HEK293 (cell line): Measurements from ENCODE around the gene MN1.

Experiments
- CTCF ChIA-PET: fragments of 350-600 bp; formaldehyde crosslinking; extraction: SDS; loops from one replicate; lab custom pipeline; 2021; ENCODE audit warnings: antibody characterized with exemption; lab: Yijun Ruan, JAX
- POLR2A ChIA-PET: fragments of 300-600 bp; formaldehyde crosslinking; extraction: SDS; loops from one replicate; lab custom pipeline; 2020; ENCODE audit warnings: antibody characterized with exemption, inconsistent platforms; lab: Yijun Ruan, JAX
- H3K27ac ChIP-seq: fragments of 200-500 bp; sonication (Bioruptor generic); 2 replicates; pipeline ENCODE4 v1.5.1; 2014; ENCODE audit warnings: low read depth, low read length, control low read depth, inconsistent platforms; ENCODE audit errors: extremely low read depth
- H3K36me3 ChIP-seq, 2 experiments: fragments of 200-500 bp in 1 of 2; sonication (Bioruptor generic) in 1 of 2; 1 replicate in 1 of 2; 2 replicates in 1 of 2; pipeline ENCODE4 v1.5.1; 2014 to 2017; ENCODE audit warnings: inconsistent platforms in 2 of 2, low read length in 2 of 2; ENCODE audit not compliant: control insufficient read depth in 2 of 2, insufficient read depth in 1 of 2
- H3K4me1 ChIP-seq: fragments of 200-500 bp; sonication (Bioruptor generic); 2 replicates; pipeline ENCODE4 v1.5.1; 2014; ENCODE audit warnings: mild to moderate bottlenecking, low read length, inconsistent platforms; ENCODE audit not compliant: control insufficient read depth, insufficient read depth
- H3K4me3 ChIP-seq: 2 replicates; pipeline ENCODE4 v1.5.1; 2011; ENCODE audit warnings: low read depth, mild to moderate bottlenecking, control low read depth, low read length, moderate library complexity
- H3K9me3 ChIP-seq: fragments of 200-500 bp; sonication (Bioruptor generic); 2 replicates; pipeline ENCODE4 v1.5.1; 2014; ENCODE audit warnings: low read depth, low read length, inconsistent platforms; ENCODE audit not compliant: control insufficient read depth, insufficient read depth
- BCL11B ChIP-seq: fragments of 450-650 bp; formaldehyde crosslinking; IDR thresholded peaks from 2 replicates; pipeline ENCODE4 v1.5.1; 2016; ENCODE audit warnings: low read depth, missing biosample characterization, missing genetic modification characterization
- KLF1 ChIP-seq: fragments of 450-650 bp; formaldehyde crosslinking; IDR thresholded peaks from 2 replicates; pipeline ENCODE4 v1.5.1; 2016; ENCODE audit warnings: missing biosample characterization, missing genetic modification characterization
- MZF1 ChIP-seq: fragments of 450-650 bp; formaldehyde crosslinking; IDR thresholded peaks from 2 replicates; pipeline ENCODE4 v1.5.1; 2017; ENCODE audit warnings: missing biosample characterization, missing genetic modification characterization, borderline replicate concordance
- PRDM6 ChIP-seq: fragments of 450-650 bp; formaldehyde crosslinking; IDR thresholded peaks from 2 replicates; pipeline ENCODE4 v1.5.1; 2017; ENCODE audit warnings: missing biosample characterization, missing genetic modification characterization
- SP7 ChIP-seq: fragments of 450-650 bp; formaldehyde crosslinking; IDR thresholded peaks from 2 replicates; pipeline ENCODE4 v1.5.1; 2016; ENCODE audit warnings: missing biosample characterization, missing genetic modification characterization
- TCF7L2 ChIP-seq: IDR thresholded peaks from 2 replicates; pipeline ENCODE4 v1.6.1; 2011; ENCODE audit warnings: low read depth, mild to moderate bottlenecking, inconsistent platforms, low read length, moderate library complexity, borderline replicate concordance
- WT1 ChIP-seq: fragments of 450-650 bp; formaldehyde crosslinking; IDR thresholded peaks from 2 replicates; pipeline ENCODE4 v1.5.1; 2016; ENCODE audit warnings: missing biosample characterization, missing genetic modification characterization
- ZBTB20 ChIP-seq: fragments of 450-650 bp; formaldehyde crosslinking; IDR thresholded peaks from 2 replicates; pipeline ENCODE4 v1.5.1; 2016; ENCODE audit warnings: missing biosample characterization, missing genetic modification characterization
- ZBTB48 ChIP-seq: fragments of 450-650 bp; formaldehyde crosslinking; IDR thresholded peaks from 2 replicates; pipeline ENCODE4 v1.5.1; 2016; ENCODE audit warnings: missing biosample characterization, missing genetic modification characterization
- ZFP3 ChIP-seq: fragments of 450-650 bp; formaldehyde crosslinking; IDR thresholded peaks from 2 replicates; pipeline ENCODE4 v1.5.1; 2016; ENCODE audit warnings: low read depth, missing biosample characterization, missing genetic modification characterization
- ZIC2 ChIP-seq: fragments of 450-650 bp; formaldehyde crosslinking; IDR thresholded peaks from 2 replicates; pipeline ENCODE4 v1.5.1; 2016; ENCODE audit warnings: missing biosample characterization, missing genetic modification characterization
- ZNF19 ChIP-seq: fragments of 450-650 bp; formaldehyde crosslinking; IDR thresholded peaks from 2 replicates; pipeline ENCODE4; 2016; ENCODE audit warnings: missing biosample characterization, missing genetic modification characterization, low read depth
- ZNF266 ChIP-seq: fragments of 450-650 bp; formaldehyde crosslinking; IDR thresholded peaks from 2 replicates; pipeline ENCODE4 v1.5.1; 2016; ENCODE audit warnings: missing biosample characterization, missing genetic modification characterization, low read depth
- ZNF335 ChIP-seq: fragments of 450-650 bp; formaldehyde crosslinking; conservative IDR thresholded peaks from 2 replicates; pipeline ENCODE4 v1.5.1; 2016; ENCODE audit warnings: missing biosample characterization, missing genetic modification characterization
- ZNF398 ChIP-seq: fragments of 450-650 bp; formaldehyde crosslinking; IDR thresholded peaks from 2 replicates; pipeline ENCODE4 v1.5.1; 2017; ENCODE audit warnings: missing biosample characterization, missing genetic modification characterization
- ZNF404 ChIP-seq: fragments of 450-650 bp; formaldehyde crosslinking; IDR thresholded peaks from 2 replicates; pipeline ENCODE4 v1.5.1; 2017; ENCODE audit warnings: missing biosample characterization, missing genetic modification characterization
- ZNF548 ChIP-seq: fragments of 450-650 bp; formaldehyde crosslinking; IDR thresholded peaks from 2 replicates; pipeline ENCODE4 v1.5.1; 2016; ENCODE audit warnings: missing biosample characterization, missing genetic modification characterization
- ZNF704 ChIP-seq: fragments of 450-650 bp; formaldehyde crosslinking; IDR thresholded peaks from 2 replicates; pipeline ENCODE4 v1.5.1; 2016; ENCODE audit warnings: missing biosample characterization, missing genetic modification characterization
- ZNF785 ChIP-seq: fragments of 450-650 bp; formaldehyde crosslinking; IDR thresholded peaks from 2 replicates; pipeline ENCODE4 v1.5.1; 2016; ENCODE audit warnings: missing biosample characterization, missing genetic modification characterization
- ZNF792 ChIP-seq: fragments of 450-650 bp; formaldehyde crosslinking; IDR thresholded peaks from 2 replicates; pipeline ENCODE4 v1.5.1; 2016; ENCODE audit warnings: missing biosample characterization, missing genetic modification characterization
- TF ChIP-seq, protein P1 (sequence below): fragments of 450-650 bp; formaldehyde crosslinking; IDR thresholded peaks from 2 replicates; pipeline ENCODE4 v1.5.1; 2016; ENCODE audit warnings: missing biosample characterization, missing genetic modification characterization
- TF ChIP-seq, protein P2 (sequence below): fragments of 450-650 bp; formaldehyde crosslinking; IDR thresholded peaks from 2 replicates; pipeline ENCODE4 v1.5.1; 2016; ENCODE audit warnings: missing biosample characterization, missing genetic modification characterization

MN1 gene

GRCh38 chr22:27729246-27729645 lies 72.3 kb downstream of the MN1 start (continued):
- TF ChIP-seq PRDM6 (tag by site-specific recombination) (no peak), ZNF704 (tag by site-specific recombination) (no peak), ZNF19 (tag by site-specific recombination) (no peak)
- TF ChIP-seq, all 188 proteins: peak for 0

DNA sequence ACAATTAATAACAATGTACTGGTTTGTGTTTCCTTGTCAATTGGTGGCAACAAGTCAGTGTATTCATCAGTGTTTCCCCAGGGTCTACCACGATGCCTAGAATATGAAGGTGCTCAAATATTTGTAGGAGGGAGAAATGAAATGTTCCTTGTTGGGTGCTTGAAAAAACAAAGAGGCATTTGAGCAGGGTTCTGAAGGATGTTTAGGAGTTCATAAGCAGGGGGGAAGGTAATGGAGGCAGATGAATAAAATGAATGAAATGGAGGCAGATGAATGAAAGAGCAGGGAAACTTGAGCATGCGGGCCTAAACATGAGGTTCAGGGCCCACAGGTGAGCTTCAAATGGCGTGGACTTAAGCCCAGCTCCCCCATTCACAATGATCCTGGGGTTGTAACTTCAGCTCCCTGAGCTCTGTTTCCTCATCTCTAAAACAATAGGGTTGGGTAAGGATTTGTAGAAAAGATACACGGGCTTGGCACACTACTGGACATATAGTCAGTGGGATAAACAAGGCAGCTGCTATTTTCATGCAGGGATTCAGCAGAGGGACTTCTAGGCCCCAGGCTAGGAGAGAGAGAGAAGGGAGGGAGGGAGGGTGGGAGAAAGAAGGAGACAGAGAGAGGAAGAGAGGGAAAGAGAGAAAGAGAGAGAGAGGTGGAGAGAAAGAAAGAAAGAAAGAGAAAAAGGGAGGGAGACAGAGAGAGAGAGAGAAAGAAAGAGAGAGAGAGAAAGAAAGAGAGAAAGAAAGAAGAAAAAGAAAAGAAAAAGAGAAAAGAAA lies 73.7 kb downstream of the MN1 start:
- ChIA-PET CTCF (no interaction called here), POLR2A (no interaction called here)
- Histone ChIP-seq H3K4me1 (peaks cover 5% of the 10 kb centered on the region; the same call in 1 of the 2 replicates), H3K9me3 (no peaks in the 10 kb centered on the region), H3K27ac (peak overlapping the region; percentile 76; the same call in 1 of the 2 replicates), H3K4me3 (no peak overlapping the region), H3K36me3 (no peaks in the 10 kb centered on the region)
- TF ChIP-seq ZFP3 (tag by site-specific recombination) = peak; percentile 92
- no peak for TF ChIP-seq ZNF266 (tag by site-specific recombination)
- TF ChIP-seq BCL11B (tag by site-specific recombination) = no peak

DNA sequence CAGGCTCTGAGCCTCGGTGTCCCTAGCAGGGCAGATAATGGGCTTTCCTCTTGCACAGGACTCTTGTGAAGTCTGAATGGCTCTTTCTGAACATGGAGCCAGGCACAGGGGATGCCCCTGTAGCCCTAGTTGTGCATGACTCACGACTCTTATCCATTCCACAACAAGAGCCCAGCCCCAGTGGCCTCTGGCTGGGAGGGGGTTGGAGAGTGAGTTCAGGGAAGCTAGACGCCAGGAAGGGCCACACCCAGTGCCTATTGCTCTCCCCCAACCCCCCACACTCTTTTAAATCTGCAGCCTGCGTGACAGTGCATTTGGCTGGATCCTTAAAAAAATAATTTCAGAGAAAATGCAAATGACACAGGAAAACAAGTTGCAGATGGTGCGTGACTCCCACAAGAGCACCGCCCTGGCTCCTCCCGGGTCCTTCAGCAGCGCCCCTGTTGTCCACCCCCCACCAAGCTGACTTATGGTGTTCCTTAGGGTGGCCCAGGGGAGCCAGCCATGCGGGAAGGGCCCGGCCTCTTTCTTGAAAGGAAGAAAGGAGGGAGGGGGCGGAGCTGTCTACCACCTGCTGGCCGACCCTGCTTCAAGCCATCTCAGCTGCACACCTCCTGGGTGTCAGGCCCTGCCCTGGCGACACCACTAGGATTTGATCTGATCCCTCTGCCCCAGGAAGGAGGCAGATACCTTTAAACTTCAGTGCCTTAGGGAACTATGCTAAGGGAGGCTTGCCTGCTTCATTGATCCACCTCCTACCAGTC lies 74.7 kb downstream of the MN1 start:
- H3K4me3 ChIP-seq = no peak overlapping the region
- H3K4me1 ChIP-seq = peaks cover 5% of the 10 kb centered on the region; the same call in 1 of the 2 replicates
- no peaks in the 10 kb centered on the region for H3K9me3 ChIP-seq
- CTCF ChIA-PET = no interaction called here
- POLR2A ChIA-PET = interaction anchor here (1.0 kb wide), 1 partner anchor 9 kb away, joined by 4 read pairs; no protein-coding TSS in a partner anchor
- no peaks in the 10 kb centered on the region for H3K36me3 ChIP-seq
- H3K27ac ChIP-seq = peak overlapping the region; percentile 76
- TF ChIP-seq ZNF548 (tag by site-specific recombination) (no peak), KLF1 (tag by site-specific recombination) (peak; percentile 91), ZBTB48 (tag by site-specific recombination) (peak; percentile 34; the same call in 1 of the 2 replicates), TCF7L2 (peak; percentile 42), ZNF398 (peak; percentile 72), SP7 (tag by site-specific recombination) (0 out of 2 replicates have a peak, but pooled peaks have one; percentile 29), ZNF792 (tag by site-specific recombination) (no peak), ZNF335 (peak; percentile 59; the same call in 1 of the 2 replicates), MZF1 (tag by site-specific recombination) (no peak), ZIC2 (tag by site-specific recombination) (peak; percentile 96), ZNF404 (tag by site-specific recombination) (no peak), ZBTB20 (tag by site-specific recombination) (0 out of 2 replicates have a peak, but pooled peaks have one; percentile 13), WT1 (tag by site-specific recombination) (0 out of 2 replicates have a peak, but pooled peaks have one; percentile 21), ZNF785 (tag by site-specific recombination) (no peak)
- TF ChIP-seq, protein P1, sequence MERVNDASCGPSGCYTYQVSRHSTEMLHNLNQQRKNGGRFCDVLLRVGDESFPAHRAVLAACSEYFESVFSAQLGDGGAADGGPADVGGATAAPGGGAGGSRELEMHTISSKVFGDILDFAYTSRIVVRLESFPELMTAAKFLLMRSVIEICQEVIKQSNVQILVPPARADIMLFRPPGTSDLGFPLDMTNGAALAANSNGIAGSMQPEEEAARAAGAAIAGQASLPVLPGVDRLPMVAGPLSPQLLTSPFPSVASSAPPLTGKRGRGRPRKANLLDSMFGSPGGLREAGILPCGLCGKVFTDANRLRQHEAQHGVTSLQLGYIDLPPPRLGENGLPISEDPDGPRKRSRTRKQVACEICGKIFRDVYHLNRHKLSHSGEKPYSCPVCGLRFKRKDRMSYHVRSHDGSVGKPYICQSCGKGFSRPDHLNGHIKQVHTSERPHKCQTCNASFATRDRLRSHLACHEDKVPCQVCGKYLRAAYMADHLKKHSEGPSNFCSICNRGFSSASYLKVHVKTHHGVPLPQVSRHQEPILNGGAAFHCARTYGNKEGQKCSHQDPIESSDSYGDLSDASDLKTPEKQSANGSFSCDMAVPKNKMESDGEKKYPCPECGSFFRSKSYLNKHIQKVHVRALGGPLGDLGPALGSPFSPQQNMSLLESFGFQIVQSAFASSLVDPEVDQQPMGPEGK = peak; percentile 37; the same call in 1 of the 2 replicates
- TF ChIP-seq, protein P2, sequence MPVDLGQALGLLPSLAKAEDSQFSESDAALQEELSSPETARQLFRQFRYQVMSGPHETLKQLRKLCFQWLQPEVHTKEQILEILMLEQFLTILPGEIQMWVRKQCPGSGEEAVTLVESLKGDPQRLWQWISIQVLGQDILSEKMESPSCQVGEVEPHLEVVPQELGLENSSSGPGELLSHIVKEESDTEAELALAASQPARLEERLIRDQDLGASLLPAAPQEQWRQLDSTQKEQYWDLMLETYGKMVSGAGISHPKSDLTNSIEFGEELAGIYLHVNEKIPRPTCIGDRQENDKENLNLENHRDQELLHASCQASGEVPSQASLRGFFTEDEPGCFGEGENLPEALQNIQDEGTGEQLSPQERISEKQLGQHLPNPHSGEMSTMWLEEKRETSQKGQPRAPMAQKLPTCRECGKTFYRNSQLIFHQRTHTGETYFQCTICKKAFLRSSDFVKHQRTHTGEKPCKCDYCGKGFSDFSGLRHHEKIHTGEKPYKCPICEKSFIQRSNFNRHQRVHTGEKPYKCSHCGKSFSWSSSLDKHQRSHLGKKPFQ = no peak
